IPS DF 6.9 (cell line): ENCODE measurements around the gene CCDC181.

Experiments used
- DNase-seq: peaks from one replicate; pipeline ENCODE4 v3.0.0-alpha.2; 2013; ENCODE audit warnings: low read depth, low spot score
- H3K27ac ChIP-seq: one replicate; pipeline ENCODE4 v1.5.1; 2013; ENCODE audit warnings: low read length, control low read depth
- H3K27me3 ChIP-seq: 2 replicates; pipeline ENCODE4 v1.6.1; 2013; ENCODE audit warnings: mild to moderate bottlenecking, low read length; ENCODE audit not compliant: control insufficient read depth, insufficient read depth
- H3K36me3 ChIP-seq: 2 replicates; pipeline ENCODE4 v1.6.1; 2013; ENCODE audit warnings: low read length; ENCODE audit not compliant: control insufficient read depth, insufficient read depth
- H3K4me1 ChIP-seq: 2 replicates; pipeline ENCODE4 v1.6.1; 2013; ENCODE audit warnings: low read length; ENCODE audit not compliant: control insufficient read depth, insufficient read depth
- H3K4me3 ChIP-seq: 2 replicates; pipeline ENCODE4 v1.5.1; 2013; ENCODE audit warnings: mild to moderate bottlenecking, low read length
- H3K9me3 ChIP-seq: 2 replicates; pipeline ENCODE4 v1.6.1; 2013; ENCODE audit warnings: low read length, inconsistent platforms; ENCODE audit not compliant: control insufficient read depth, insufficient read depth
- WGBS: extraction: QIAGEN DNeasy Blood & Tissue Kit; methylation state at CpG from one replicate; pipeline ENCODE4 v1.1.7; 2013; ENCODE audit warnings: mixed read lengths, missing lambda C conversion rate; ENCODE audit not compliant: insufficient read length, insufficient coverage; 5-methylcytosine and 5-hydroxymethylcytosine counted together

The CCDC181 gene

DNA sequence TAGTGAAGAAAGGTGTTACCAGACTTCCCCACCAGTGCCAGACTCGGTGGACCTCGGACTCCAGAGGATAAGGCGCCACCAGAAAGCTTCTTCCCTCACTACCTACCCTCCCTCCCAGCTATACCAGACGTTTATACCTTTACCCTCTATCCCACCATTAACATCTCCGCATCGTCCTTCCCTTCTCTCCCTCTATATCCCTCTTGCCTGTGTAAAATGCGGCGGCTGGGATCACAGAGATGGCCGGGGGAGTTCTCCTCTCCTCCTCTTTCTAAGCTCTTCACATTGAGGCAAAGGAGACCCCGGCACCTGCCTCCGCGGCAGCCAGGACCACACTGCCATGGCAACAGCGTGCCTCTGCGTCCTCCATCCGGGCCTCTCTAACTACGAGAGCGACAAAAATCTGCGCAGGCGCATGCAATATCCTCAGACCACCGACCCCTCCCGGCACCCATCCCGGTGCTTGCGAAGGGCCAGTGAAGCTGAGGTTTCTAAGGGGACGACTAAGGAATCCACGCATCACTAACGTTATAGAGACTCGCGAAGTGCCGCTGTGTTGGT is at the start of gene CCDC181:
TSS of gene CCDC181 (minus strand) at position 394 of the 561 bp plus-strand sequence. CDS start 2,547 bp downstream, outside the sequence.
- H3K4me3 ChIP-seq, result peak within 1 kb of the TSS; percentile 61; the same call in 1 of the 2 replicates
- no CpG with 5 or more reads among the region's 29 CpGs for WGBS
- H3K27ac ChIP-seq, result no peak within 1 kb of the TSS

GRCh38 chr1:169475806-169476387 is 48.6 kb upstream of the CCDC181 start:
- H3K9me3 ChIP-seq, result no peaks in the 10 kb centered on the region
- DNase-seq, result no peak
- H3K27ac ChIP-seq, result no peak overlapping the region
- WGBS, result 100% methylated on average over 1 of the region's 3 CpGs
- no peak overlapping the region for H3K4me3 ChIP-seq
- no peaks in the 10 kb centered on the region for H3K27me3 ChIP-seq
- H3K4me1 ChIP-seq, result no peaks in the 10 kb centered on the region
- H3K36me3 ChIP-seq, result peaks cover 5% of the 10 kb centered on the region; the same call in 1 of the 2 replicates

More for the DNA sequence above, at the start of gene CCDC181:
- Histone ChIP-seq H3K27me3 (no peaks in the 10 kb centered on the region), H3K9me3 (no peaks in the 10 kb centered on the region), H3K36me3 (no peaks in the 10 kb centered on the region), H3K4me1 (no peaks in the 10 kb centered on the region)
- DNase-seq, result peak; percentile 79

- WGBS, result no CpG with 5 or more reads among the region's 1 CpG
- Histone ChIP-seq H3K27me3 (no peaks in the 10 kb centered on the region), H3K4me3 (no peak overlapping the region), H3K9me3 (no peaks in the 10 kb centered on the region), H3K36me3 (peaks cover 8% of the 10 kb centered on the region; the same call in 1 of the 2 replicates), H3K4me1 (no peaks in the 10 kb centered on the region), H3K27ac (no peak overlapping the region)
- DNase-seq, result no peak
Observed at GRCh38 chr1:169474302-169474995, 47.2 kb upstream of the CCDC181 start.

GRCh38 chr1:169473347-169473746 is 46.1 kb upstream of the CCDC181 start:
- Histone ChIP-seq H3K27ac (no peak overlapping the region), H3K27me3 (no peaks in the 10 kb centered on the region), H3K4me3 (no peak overlapping the region), H3K9me3 (no peaks in the 10 kb centered on the region), H3K4me1 (no peaks in the 10 kb centered on the region), H3K36me3 (peaks cover 8% of the 10 kb centered on the region; the same call in 1 of the 2 replicates)
- WGBS, result no CpG with 5 or more reads among the region's 5 CpGs
- no peak for DNase-seq

GRCh38 chr1:169472738-169473137 is 45.5 kb upstream of the CCDC181 start:
- no peak for DNase-seq
- no peaks in the 10 kb centered on the region for H3K4me1 ChIP-seq
- no peaks in the 10 kb centered on the region for H3K9me3 ChIP-seq
- peaks cover 10% of the 10 kb centered on the region; the same call in 1 of the 2 replicates for H3K36me3 ChIP-seq
- no peak overlapping the region for H3K4me3 ChIP-seq
- WGBS, result 100% methylated on average over 2 of the region's 3 CpGs
- H3K27me3 ChIP-seq, result no peaks in the 10 kb centered on the region
- H3K27ac ChIP-seq, result no peak overlapping the region

DNA sequence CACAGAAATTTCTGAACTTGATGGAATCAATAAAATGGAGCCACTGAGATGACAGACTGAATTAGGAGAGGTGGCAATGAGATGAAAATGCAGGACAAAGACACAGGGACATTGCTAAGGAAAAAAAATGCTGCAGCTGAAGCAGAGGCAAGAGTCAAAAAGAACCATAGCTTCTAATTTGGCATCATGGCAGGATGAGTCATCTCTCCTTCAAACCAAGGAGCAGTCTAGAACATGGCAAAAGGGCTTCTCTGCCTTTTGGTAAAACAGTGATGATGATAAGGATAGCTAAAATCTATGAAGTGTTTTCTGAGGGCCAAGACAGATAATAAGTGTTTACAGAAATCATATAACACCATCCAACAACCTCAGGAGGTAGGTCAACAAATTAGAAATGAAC is 41.7 kb upstream of the CCDC181 start:
- DNase-seq, result no peak
- no peaks in the 10 kb centered on the region for H3K9me3 ChIP-seq

DNA sequence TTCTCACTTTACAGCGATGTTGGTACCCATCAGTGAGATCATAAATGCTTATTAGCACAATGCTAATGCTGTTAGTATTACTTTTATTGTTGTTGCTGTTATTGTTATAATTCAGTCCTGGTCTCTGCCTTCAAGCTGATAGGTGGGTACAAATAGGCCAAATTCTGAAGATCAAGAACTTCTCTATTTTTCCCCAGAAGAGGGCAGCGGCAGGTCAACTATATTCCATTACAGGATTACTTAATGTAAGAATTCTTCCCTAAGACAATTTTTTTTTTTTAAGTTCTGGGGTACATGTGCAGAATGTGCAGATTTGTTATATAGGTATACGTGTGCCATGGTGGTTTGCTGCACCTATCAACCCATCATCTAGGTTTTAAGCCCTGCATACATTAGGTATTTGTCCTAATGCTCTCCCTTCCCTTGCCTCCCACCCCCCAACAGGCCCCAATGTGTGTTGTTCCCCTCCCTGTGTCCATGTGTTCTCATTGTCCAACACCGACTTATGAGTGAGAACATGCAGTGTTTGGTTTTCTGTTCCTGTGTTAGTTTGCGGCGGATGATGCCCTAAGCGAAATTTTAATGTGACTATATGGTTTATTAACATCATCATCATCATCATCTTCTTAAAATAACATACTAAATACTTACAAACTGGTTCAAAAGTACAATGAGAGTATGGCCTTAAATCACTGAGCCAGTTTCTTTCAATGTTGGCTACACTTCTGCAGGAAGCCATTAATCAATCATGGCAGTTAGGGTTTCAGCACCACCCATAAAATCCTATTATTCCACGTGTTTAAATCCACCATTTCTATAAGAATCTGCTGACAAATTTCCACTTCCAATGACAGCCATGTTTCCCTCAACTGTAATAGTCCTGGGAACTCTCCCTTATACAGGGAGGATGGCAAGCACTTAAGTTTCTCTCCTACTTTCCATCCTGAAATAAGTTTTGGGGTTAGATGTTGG is 39.3 kb upstream of the CCDC181 start:
- Histone ChIP-seq H3K4me1 (no peaks in the 10 kb centered on the region), H3K27ac (no peak overlapping the region), H3K9me3 (no peaks in the 10 kb centered on the region), H3K36me3 (0 out of 2 replicates have a peak, but pooled peaks cover 5% of the 10 kb centered on the region), H3K4me3 (no peak overlapping the region), H3K27me3 (no peaks in the 10 kb centered on the region)
- DNase-seq, result no peak
- no CpG with 5 or more reads among the region's 8 CpGs for WGBS

More for the DNA sequence above, 41.7 kb upstream of the CCDC181 start:
- no peaks in the 10 kb centered on the region for H3K27me3 ChIP-seq
- no peak overlapping the region for H3K27ac ChIP-seq
- H3K4me1 ChIP-seq, result no peaks in the 10 kb centered on the region
- H3K4me3 ChIP-seq, result no peak overlapping the region
- H3K36me3 ChIP-seq, result 0 out of 2 replicates have a peak, but pooled peaks cover 5% of the 10 kb centered on the region

- Histone ChIP-seq H3K4me1 (no peaks in the 10 kb centered on the region), H3K27ac (no peak overlapping the region), H3K27me3 (no peaks in the 10 kb centered on the region), H3K4me3 (no peak overlapping the region), H3K36me3 (0 out of 2 replicates have a peak, but pooled peaks cover 5% of the 10 kb centered on the region), H3K9me3 (no peaks in the 10 kb centered on the region)
- DNase-seq, result no peak
Observed at GRCh38 chr1:169465281-169465680, 38.0 kb upstream of the CCDC181 start.

DNA sequence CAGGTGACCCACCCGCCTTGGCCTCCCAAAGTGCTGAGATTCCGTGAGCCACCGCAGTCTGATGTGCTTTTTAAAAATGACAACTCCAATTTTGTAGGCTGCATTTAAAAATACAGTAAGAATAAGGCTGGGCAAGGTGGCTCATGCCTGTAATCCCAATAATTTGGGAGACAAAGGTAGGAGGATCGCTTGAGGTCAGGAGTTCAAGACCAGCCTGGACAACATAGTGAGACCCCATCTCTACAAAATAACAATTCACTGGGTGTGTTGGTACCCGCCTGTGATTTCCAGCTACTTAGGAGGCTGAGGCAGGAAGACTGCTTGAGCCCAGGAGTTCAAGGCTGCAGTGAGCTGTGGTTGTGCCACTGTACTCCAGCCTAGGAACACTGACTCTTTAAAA is 35.1 kb upstream of the CCDC181 start:
- Histone ChIP-seq H3K36me3 (no peaks in the 10 kb centered on the region), H3K9me3 (no peaks in the 10 kb centered on the region), H3K4me1 (no peaks in the 10 kb centered on the region), H3K27ac (no peak overlapping the region), H3K4me3 (no peak overlapping the region), H3K27me3 (no peaks in the 10 kb centered on the region)
- no CpG with 5 or more reads among the region's 5 CpGs for WGBS
- DNase-seq, result no peak

DNA sequence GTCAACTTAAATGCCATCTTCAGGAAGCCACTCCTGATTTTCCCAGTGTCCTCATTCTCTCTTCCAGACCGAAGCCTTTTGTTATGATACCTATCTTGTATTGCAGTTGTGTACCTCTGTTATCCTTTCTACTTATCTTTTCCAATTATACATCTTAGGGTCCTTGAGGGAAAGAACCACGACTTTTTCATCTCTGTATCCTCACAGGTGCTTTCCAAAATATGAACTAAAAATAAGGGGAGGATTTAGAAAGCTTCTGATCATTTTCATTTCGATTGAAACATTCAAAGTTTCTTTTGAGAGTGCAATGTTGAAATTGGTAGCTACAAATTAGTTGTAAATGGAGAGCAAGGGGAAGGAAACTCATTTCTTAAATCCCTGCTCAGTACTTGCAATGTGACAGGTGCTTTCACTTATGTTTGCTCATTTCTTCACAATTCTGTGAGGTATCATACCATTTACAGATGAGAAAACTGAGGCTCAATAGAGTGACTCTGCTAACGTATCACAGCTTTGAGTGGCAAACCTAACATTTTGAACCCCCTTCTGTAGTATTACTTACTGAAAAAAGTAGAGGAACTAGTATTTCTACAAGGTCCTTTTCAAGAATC is 34.2 kb upstream of the CCDC181 start:
- H3K27ac ChIP-seq, result no peak overlapping the region
- H3K4me3 ChIP-seq, result no peak overlapping the region
- no CpG with 5 or more reads among the region's 4 CpGs for WGBS
- DNase-seq, result no peak
- no peaks in the 10 kb centered on the region for H3K27me3 ChIP-seq
- H3K4me1 ChIP-seq, result no peaks in the 10 kb centered on the region
- no peaks in the 10 kb centered on the region for H3K9me3 ChIP-seq
- H3K36me3 ChIP-seq, result no peaks in the 10 kb centered on the region
